ENCODE measurements around the gene C1GALT1.
"Not testable (repeated sequence)": the region's sequence is repeated elsewhere in the genome, so short reads cannot be mapped to it uniquely, and the experiment has no call there.

Gene C1GALT1

DNA sequence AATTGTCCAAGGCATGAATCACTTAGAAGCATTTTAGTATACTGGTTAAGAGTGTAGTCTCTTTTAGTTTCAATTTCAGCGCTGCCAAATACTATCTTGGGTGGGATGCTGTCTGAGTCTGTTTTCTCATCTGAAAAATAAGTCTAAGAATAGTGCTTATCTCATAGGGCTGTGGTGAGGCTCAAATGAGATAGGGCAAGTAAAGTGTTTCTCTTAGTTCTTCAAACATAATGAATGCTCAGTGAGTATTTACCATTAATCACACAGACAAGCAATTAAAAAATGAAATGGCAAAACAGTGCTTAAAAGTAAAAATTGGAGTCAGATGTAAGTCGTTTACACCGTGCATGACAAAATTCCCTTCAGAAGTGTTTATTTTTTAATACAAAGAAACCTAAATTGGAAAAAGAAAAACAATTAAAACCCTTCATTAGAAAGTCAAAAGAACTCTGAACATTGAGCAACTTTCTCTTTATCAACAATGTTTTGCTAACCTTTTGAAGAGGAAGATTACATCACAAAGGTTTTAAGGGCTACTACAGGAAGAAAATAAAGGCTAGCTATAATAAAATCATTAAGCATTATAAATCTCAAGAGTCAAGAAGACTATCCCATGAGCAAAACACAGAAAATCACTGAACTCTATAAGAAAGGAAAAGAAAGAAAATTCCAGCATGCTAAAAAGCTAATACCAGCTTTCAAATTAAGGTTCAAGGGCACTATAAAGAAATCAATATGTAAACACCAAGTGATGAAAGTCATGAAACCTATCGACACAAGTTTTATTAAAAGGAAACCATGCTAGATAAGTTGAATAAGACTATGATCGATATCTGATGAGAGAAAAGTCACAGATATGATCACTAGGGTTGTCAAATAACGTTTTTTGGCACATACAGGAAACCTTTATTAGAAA is 45.6 kb upstream of the C1GALT1 start:
- no peak overlapping the region for H2AFZ ChIP-seq (ENCODE audit: low read length)
- no peaks in the 10 kb centered on the region for H4K20me1 ChIP-seq (ENCODE audit: insufficient read depth, low read length)
- no peaks in the 10 kb centered on the region for H3K27me3 ChIP-seq (ENCODE audit: insufficient read depth, low read length)
- H3K4me2 ChIP-seq (ENCODE audit: low read length): no peak overlapping the region
- no peak overlapping the region for H3K9ac ChIP-seq (ENCODE audit: low read length)
- no peaks in the 10 kb centered on the region for H3K4me1 ChIP-seq (ENCODE audit: insufficient read depth, low read length, severe bottlenecking)
- H3K4me3 ChIP-seq (ENCODE audit: low read depth, low read length, poor library complexity, severe bottlenecking): no peak overlapping the region
- H3K9me2 ChIP-seq (ENCODE audit: low read depth, low read length): no peaks in the 10 kb centered on the region
- H3K9me3 ChIP-seq (ENCODE audit: low read length): no peaks in the 10 kb centered on the region
- H3K27ac ChIP-seq (ENCODE audit: low read depth, low read length, poor library complexity, severe bottlenecking): no peak overlapping the region
- no peak for TF ChIP-seq EZH2 (IDR thresholded peaks at IDR 0.05; ENCODE audit: borderline replicate concordance, low read length)
- TF ChIP-seq, protein P1, sequence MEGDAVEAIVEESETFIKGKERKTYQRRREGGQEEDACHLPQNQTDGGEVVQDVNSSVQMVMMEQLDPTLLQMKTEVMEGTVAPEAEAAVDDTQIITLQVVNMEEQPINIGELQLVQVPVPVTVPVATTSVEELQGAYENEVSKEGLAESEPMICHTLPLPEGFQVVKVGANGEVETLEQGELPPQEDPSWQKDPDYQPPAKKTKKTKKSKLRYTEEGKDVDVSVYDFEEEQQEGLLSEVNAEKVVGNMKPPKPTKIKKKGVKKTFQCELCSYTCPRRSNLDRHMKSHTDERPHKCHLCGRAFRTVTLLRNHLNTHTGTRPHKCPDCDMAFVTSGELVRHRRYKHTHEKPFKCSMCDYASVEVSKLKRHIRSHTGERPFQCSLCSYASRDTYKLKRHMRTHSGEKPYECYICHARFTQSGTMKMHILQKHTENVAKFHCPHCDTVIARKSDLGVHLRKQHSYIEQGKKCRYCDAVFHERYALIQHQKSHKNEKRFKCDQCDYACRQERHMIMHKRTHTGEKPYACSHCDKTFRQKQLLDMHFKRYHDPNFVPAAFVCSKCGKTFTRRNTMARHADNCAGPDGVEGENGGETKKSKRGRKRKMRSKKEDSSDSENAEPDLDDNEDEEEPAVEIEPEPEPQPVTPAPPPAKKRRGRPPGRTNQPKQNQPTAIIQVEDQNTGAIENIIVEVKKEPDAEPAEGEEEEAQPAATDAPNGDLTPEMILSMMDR (IDR thresholded peaks at IDR 0.05; ENCODE audit: low read length): no peak
- H3F3A ChIP-seq (ENCODE audit: insufficient read depth, low read length): no peaks in the 10 kb centered on the region
- no peaks in the 10 kb centered on the region for H3K79me2 ChIP-seq (ENCODE audit: insufficient read depth, low read length)
- H3K36me3 ChIP-seq (ENCODE audit: insufficient read depth, low read length): no peaks in the 10 kb centered on the region

DNA sequence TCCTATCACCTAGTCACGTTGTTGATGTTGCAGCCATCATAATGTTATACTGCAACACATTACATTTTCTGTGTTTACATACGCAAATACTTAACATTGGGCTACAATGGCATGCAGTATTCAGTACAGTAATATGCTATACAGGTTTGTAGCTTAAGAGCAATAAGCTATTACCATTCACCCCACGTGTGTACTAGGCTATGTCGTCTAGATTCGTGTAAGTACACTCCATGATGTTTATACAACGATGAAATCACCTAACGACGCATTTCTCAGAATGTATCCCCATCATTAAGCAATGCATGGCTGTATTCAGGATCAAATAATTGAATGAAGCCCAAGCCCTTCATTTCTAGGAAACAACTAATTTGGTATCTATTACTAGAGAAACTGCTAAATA is 43.4 kb upstream of the C1GALT1 start:
- Histone ChIP-seq H3K27ac (ENCODE audit: low read depth, low read length, poor library complexity, severe bottlenecking) (no peak overlapping the region), H3K4me3 (ENCODE audit: low read depth, low read length, poor library complexity, severe bottlenecking) (no peak overlapping the region), H4K20me1 (ENCODE audit: insufficient read depth, low read length) (no peaks in the 10 kb centered on the region), H3K4me2 (ENCODE audit: low read length) (no peak overlapping the region), H3K9ac (ENCODE audit: low read length) (no peak overlapping the region), H3K9me3 (ENCODE audit: low read length) (no peaks in the 10 kb centered on the region), H3K36me3 (ENCODE audit: insufficient read depth, low read length) (no peaks in the 10 kb centered on the region), H3K9me2 (ENCODE audit: low read depth, low read length) (no peaks in the 10 kb centered on the region), H3K4me1 (ENCODE audit: insufficient read depth, low read length, severe bottlenecking) (no peaks in the 10 kb centered on the region), H2AFZ (ENCODE audit: low read length) (no peak overlapping the region), H3K79me2 (ENCODE audit: insufficient read depth, low read length) (no peaks in the 10 kb centered on the region), H3F3A (ENCODE audit: insufficient read depth, low read length) (no peaks in the 10 kb centered on the region), H3K27me3 (ENCODE audit: insufficient read depth, low read length) (no peaks in the 10 kb centered on the region)
- TF ChIP-seq, protein P1 (IDR thresholded peaks at IDR 0.05; ENCODE audit: low read length): no peak
- no peak for TF ChIP-seq EZH2 (IDR thresholded peaks at IDR 0.05; ENCODE audit: borderline replicate concordance, low read length)

DNA sequence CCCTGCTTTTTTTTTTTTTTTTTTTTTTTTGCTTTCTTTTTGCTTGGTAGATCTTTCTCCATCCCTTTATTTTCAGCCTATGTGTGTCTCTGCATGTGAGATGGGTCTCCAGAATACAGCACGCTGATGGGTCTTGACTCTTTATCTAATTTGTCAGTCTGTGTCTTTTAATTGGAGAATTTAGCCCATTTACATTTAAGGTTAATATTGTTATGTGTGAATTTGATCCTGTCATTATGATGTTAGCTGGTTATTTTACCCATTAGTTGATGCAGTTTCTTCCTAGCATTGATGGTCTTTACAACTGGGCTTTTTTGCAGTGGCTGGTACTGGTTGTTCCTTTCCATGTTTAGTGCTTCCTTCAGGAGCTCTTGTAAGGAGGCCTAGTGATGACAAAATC is 38.9 kb upstream of the C1GALT1 start:
- H3K27me3 ChIP-seq (ENCODE audit: insufficient read depth, low read length); H3F3A ChIP-seq (ENCODE audit: insufficient read depth, low read length); H2AFZ ChIP-seq (ENCODE audit: low read length); H3K36me3 ChIP-seq (ENCODE audit: insufficient read depth, low read length); H3K9me2 ChIP-seq (ENCODE audit: low read depth, low read length); H3K9ac ChIP-seq (ENCODE audit: low read length); H3K9me3 ChIP-seq (ENCODE audit: low read length); H3K79me2 ChIP-seq (ENCODE audit: insufficient read depth, low read length); H3K4me1 ChIP-seq (ENCODE audit: insufficient read depth, low read length, severe bottlenecking); H3K4me2 ChIP-seq (ENCODE audit: low read length); H4K20me1 ChIP-seq (ENCODE audit: insufficient read depth, low read length); H3K4me3 ChIP-seq (ENCODE audit: low read depth, low read length, poor library complexity, severe bottlenecking); H3K27ac ChIP-seq (ENCODE audit: low read depth, low read length, poor library complexity, severe bottlenecking): not testable (repeated sequence)

DNA sequence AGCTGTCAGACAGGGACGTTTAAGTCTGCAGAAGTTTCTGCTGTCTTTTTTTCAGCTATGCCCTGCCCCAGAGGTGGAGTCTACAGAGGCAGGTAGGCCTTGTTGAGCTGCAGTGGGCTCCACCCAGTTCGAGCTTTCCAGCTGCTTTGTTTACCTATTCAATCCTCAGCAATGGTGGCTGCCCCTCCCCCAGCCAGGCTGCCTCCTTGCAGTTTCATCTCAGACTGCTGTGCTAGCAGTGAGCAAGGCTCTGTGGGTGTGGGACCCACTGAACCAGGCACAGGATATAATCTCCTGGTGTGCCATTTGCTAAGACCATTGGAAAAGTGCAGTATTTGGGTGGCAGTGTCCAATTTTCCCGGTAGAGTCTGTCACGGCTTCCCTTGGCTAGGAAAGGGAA is 37.2 kb upstream of the C1GALT1 start:
- H3K27me3 ChIP-seq (ENCODE audit: insufficient read depth, low read length); H3K36me3 ChIP-seq (ENCODE audit: insufficient read depth, low read length); H3K27ac ChIP-seq (ENCODE audit: low read depth, low read length, poor library complexity, severe bottlenecking); H2AFZ ChIP-seq (ENCODE audit: low read length); H3K4me2 ChIP-seq (ENCODE audit: low read length); H3K4me3 ChIP-seq (ENCODE audit: low read depth, low read length, poor library complexity, severe bottlenecking); H3K9ac ChIP-seq (ENCODE audit: low read length); H3K9me3 ChIP-seq (ENCODE audit: low read length); H3K9me2 ChIP-seq (ENCODE audit: low read depth, low read length); H3F3A ChIP-seq (ENCODE audit: insufficient read depth, low read length); H4K20me1 ChIP-seq (ENCODE audit: insufficient read depth, low read length); H3K79me2 ChIP-seq (ENCODE audit: insufficient read depth, low read length); H3K4me1 ChIP-seq (ENCODE audit: insufficient read depth, low read length, severe bottlenecking): not testable (repeated sequence)

All from OCI-LY1 (cell line).